ENCODE measurements around the gene HSPB1. TPM values are rescaled to one million over a fixed set of nuclear protein-coding genes. Genes with fewer than 3 reads are reported as not detected.

The HSPB1 gene
- total and polyA plus RNA-seq, 2 donors (not counting 1 experiment from before 2014, with no cell fraction given): 34.0 to 343 TPM

GRCh38 chr7:76272142-76272541, 30.3 kb upstream of the HSPB1 start:
- CTCF ChIA-PET: no interaction called here
- Histone ChIP-seq H4K20me1 (ENCODE audit: control insufficient read depth, insufficient read depth, low read length, poor library complexity, severe bottlenecking) (no peaks in the 10 kb centered on the region), H3K79me2 (ENCODE audit: control insufficient read depth, insufficient read depth, low read length) (no peaks in the 10 kb centered on the region), H3K9ac (ENCODE audit: low read length) (no peak overlapping the region), H2AFZ (ENCODE audit: insufficient read depth, low read depth, low read length, poor library complexity, severe bottlenecking) (no peak overlapping the region), H3K27ac (ENCODE audit: low read length in 2 of 2) (no peak overlapping the region), H3K4me3 (ENCODE audit: control extremely low read depth in 1 of 5, extremely low read depth in 1 of 5, insufficient read depth in 1 of 5, low read depth in 2 of 5, low read length in 4 of 5) (no peak overlapping the region), H3K4me1 (ENCODE audit: control insufficient read depth in 2 of 2, insufficient read depth in 2 of 2, low read length in 2 of 2) (peaks cover 3 to 10% of the 10 kb centered on the region in 2 donors), H3K36me3 (replicated peaks in 1 of 2; ENCODE audit: control extremely low read depth in 1 of 2, control insufficient read depth in 1 of 2, extremely low read depth in 1 of 2, insufficient read depth in 2 of 2, low read length in 1 of 2) (no peaks in the 10 kb centered on the region), H3K9me3 (ENCODE audit: control extremely low read depth in 1 of 3, control insufficient read depth in 2 of 3, insufficient read depth in 1 of 3, low read length in 2 of 3) (no peaks in the 10 kb centered on the region), H3K27me3 (replicated peaks in 1 of 4; ENCODE audit: control extremely low read depth in 1 of 4, control insufficient read depth in 3 of 4, insufficient read depth in 4 of 4, low read length in 3 of 4) (peaks cover 0 to 20% (median 0%) of the 10 kb centered on the region in 4 experiments), H3K4me2 (replicated peaks; ENCODE audit: low read depth, low read length, poor library complexity, severe bottlenecking) (no peak overlapping the region)
- Mint-ChIP-seq H3K27me3 (peaks cover 19% of the 10 kb centered on the region), H3K9me3 (ENCODE audit: insufficient read depth) (no peaks in the 10 kb centered on the region), H3K27ac (no peak overlapping the region), H3K4me3 (no peak overlapping the region), H3K4me1 (peaks cover 11% of the 10 kb centered on the region)
- TF ChIP-seq CTCF (IDR thresholded peaks at IDR 0.05) (no peak), EZH2 (IDR thresholded peaks at IDR 0.05; ENCODE audit: borderline replicate concordance, insufficient read depth, low read depth, low read length, poor library complexity, severe bottlenecking) (no peak)
- ATAC-seq (ENCODE audit: low read depth) (no peak), DNase-seq (no peak)
- intact Hi-C loops (cut with micrococcal nuclease): no loop called here
- POLR2A ChIA-PET: no interaction called here
- WGBS (ENCODE audit: insufficient coverage): 100% methylated on average over 3 of the region's 6 CpGs

- Histone ChIP-seq H4K20me1 (ENCODE audit: control insufficient read depth, insufficient read depth, low read length, poor library complexity, severe bottlenecking) (no peaks in the 10 kb centered on the region), H3K4me3 (ENCODE audit: control extremely low read depth in 1 of 5, extremely low read depth in 1 of 5, insufficient read depth in 1 of 5, low read depth in 2 of 5, low read length in 4 of 5) (no peak overlapping the region), H3K36me3 (replicated peaks in 1 of 2; ENCODE audit: control extremely low read depth in 1 of 2, control insufficient read depth in 1 of 2, extremely low read depth in 1 of 2, insufficient read depth in 2 of 2, low read length in 1 of 2) (no peaks in the 10 kb centered on the region), H2AFZ (ENCODE audit: insufficient read depth, low read depth, low read length, poor library complexity, severe bottlenecking) (peak overlapping the region; percentile 65), H3K9me3 (ENCODE audit: control extremely low read depth in 1 of 3, control insufficient read depth in 2 of 3, insufficient read depth in 1 of 3, low read length in 2 of 3) (no peaks in the 10 kb centered on the region), H3K9ac (ENCODE audit: low read length) (no peak overlapping the region), H3K4me1 (ENCODE audit: control insufficient read depth in 2 of 2, insufficient read depth in 2 of 2, low read length in 2 of 2) (peaks cover 0 to 6% of the 10 kb centered on the region in 2 donors), H3K27me3 (replicated peaks in 1 of 4; ENCODE audit: control extremely low read depth in 1 of 4, control insufficient read depth in 3 of 4, insufficient read depth in 4 of 4, low read length in 3 of 4) (peaks cover 0 to 21% (median 0%) of the 10 kb centered on the region in 4 experiments), H3K79me2 (ENCODE audit: control insufficient read depth, insufficient read depth, low read length) (no peaks in the 10 kb centered on the region), H3K4me2 (replicated peaks; ENCODE audit: low read depth, low read length, poor library complexity, severe bottlenecking) (peak overlapping the region; percentile 30), H3K27ac (ENCODE audit: low read length in 2 of 2) (no peak overlapping the region)
- Mint-ChIP-seq H3K4me1 (peaks cover 9% of the 10 kb centered on the region), H3K27me3 (peaks cover 22% of the 10 kb centered on the region), H3K27ac (no peak overlapping the region), H3K4me3 (no peak overlapping the region), H3K9me3 (ENCODE audit: insufficient read depth) (no peaks in the 10 kb centered on the region)
- DNase-seq (no peak), ATAC-seq (ENCODE audit: low read depth) (no peak)
- intact Hi-C loops (cut with micrococcal nuclease): no loop called here
- ChIA-PET CTCF (no interaction called here), POLR2A (no interaction called here)
- 49% methylated on average over 5 of the region's 7 CpGs for WGBS (ENCODE audit: insufficient coverage)
- TF ChIP-seq CTCF (IDR thresholded peaks at IDR 0.05): no peak
- no peak for TF ChIP-seq EZH2 (IDR thresholded peaks at IDR 0.05; ENCODE audit: borderline replicate concordance, insufficient read depth, low read depth, low read length, poor library complexity, severe bottlenecking)
Measured at GRCh38 chr7:76272851-76273497, 29.5 kb upstream of the HSPB1 start.
